GM18858 (cell line): ENCODE measurements around the gene ZMYM2.

Source experiments
- ATAC-seq: cut with Tn5 transposase; IDR thresholded peaks from one replicate; pipeline ENCODE4 v1.9.1; 2021; ENCODE audit not compliant: unreplicated experiment

ZMYM2 gene

GRCh38 chr13:20044086-20044485 lies 85.6 kb downstream of the ZMYM2 start:
- no peak for ATAC-seq

- ATAC-seq, result no peak
These were observed 87.5 kb downstream of the ZMYM2 start for GRCh38 chr13:20045950-20046548.

GRCh38 chr13:20049558-20050473 lies 91.3 kb downstream of the ZMYM2 start:
- ATAC-seq, result no peak

GRCh38 chr13:20051366-20051765 lies 92.8 kb downstream of the ZMYM2 start:
- no peak for ATAC-seq

- ATAC-seq, result no peak
These were observed 94.5 kb downstream of the ZMYM2 start for GRCh38 chr13:20053016-20053415.

- ATAC-seq, result no peak
These were observed 95.4 kb downstream of the ZMYM2 start for GRCh38 chr13:20053891-20054290.

GRCh38 chr13:20054586-20054985 lies 96.1 kb downstream of the ZMYM2 start:
- ATAC-seq, result no peak

GRCh38 chr13:20057214-20057613 lies 98.7 kb downstream of the ZMYM2 start:
- ATAC-seq, result no peak

- ATAC-seq, result no peak
These were observed 99.4 kb downstream of the ZMYM2 start for GRCh38 chr13:20057963-20058362.

GRCh38 chr13:20058476-20058875 lies 99.9 kb downstream of the ZMYM2 start:
- no peak for ATAC-seq

- ATAC-seq, result no peak
These were observed 105.6 kb downstream of the ZMYM2 start for GRCh38 chr13:20064128-20064527.

- no peak for ATAC-seq
These were observed 107.0 kb downstream of the ZMYM2 start for GRCh38 chr13:20065516-20065915.

GRCh38 chr13:20069956-20070355 lies 111.4 kb downstream of the ZMYM2 start:
- no peak for ATAC-seq

- ATAC-seq, result peak; percentile 86
These were observed 115.2 kb downstream of the ZMYM2 start for GRCh38 chr13:20073775-20074174.

- no peak for ATAC-seq
These were observed 116.4 kb downstream of the ZMYM2 start for GRCh38 chr13:20074966-20075365.

- ATAC-seq, result no peak
These were observed 118.6 kb downstream of the ZMYM2 start for GRCh38 chr13:20077086-20077485.

- ATAC-seq, result no peak
These were observed 122.0 kb downstream of the ZMYM2 start for GRCh38 chr13:20080377-20081164.

- ATAC-seq, result no peak
These were observed 131.8 kb downstream of the ZMYM2 start for GRCh38 chr13:20090349-20090748.

- no peak for ATAC-seq
These were observed 135.4 kb downstream of the ZMYM2 start for GRCh38 chr13:20093951-20094350.

- no peak for ATAC-seq
These were observed 140.8 kb downstream of the ZMYM2 start for GRCh38 chr13:20099319-20099718.

GRCh38 chr13:20101467-20102316 lies 143.2 kb downstream of the ZMYM2 start:
- no peak for ATAC-seq
